Measurements from ENCODE around the gene TBC1D8.

GRCh38 chr2:101007415-101008345 lies 143.5 kb downstream of the TBC1D8 start:
- TF ChIP-seq POLR2A (IDR thresholded peaks at IDR 0.05), result no peak
- TF ChIP-seq CTCF (IDR thresholded peaks at IDR 0.05), result no peak

All from testis (tissue), 2 donors.